ENCODE results near the gene SBDS. TPM values are rescaled to one million over a fixed set of nuclear protein-coding genes. Genes with fewer than 3 reads are reported as not detected.
"Not testable (repeated sequence)": the region's sequence is repeated elsewhere in the genome, so short reads cannot be mapped to it uniquely, and the experiment has no call there.

The SBDS gene
- total RNA-seq, 6 experiments from 2014 or later, result 50.5 to 63.1 (median 60.5) TPM

DNA sequence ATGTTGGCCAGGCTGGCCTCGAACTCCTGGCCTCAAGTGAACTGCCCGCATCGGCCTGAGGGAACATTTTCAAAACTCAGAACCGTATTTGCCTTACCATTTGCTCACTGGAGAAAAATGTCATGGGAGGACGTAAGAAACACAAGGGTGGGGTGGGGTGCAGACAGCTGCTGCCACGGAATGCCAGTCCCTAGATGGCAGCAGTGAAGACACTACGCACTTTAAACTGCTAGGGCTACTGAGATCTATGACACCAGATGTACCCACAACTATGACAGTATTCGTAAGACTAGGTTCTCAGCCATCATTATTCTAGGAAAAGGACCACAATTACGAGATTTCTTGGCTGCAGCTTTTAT is 716 bp downstream of the SBDS start:
- H3K4me1 ChIP-seq; intact Hi-C loops (cut with DNase I); H3K9me3 ChIP-seq; H3K27me3 ChIP-seq: not testable (repeated sequence)
- WGBS (ENCODE audit: insufficient coverage, low coverage, low lambda C conversion rate, missing lambda C conversion rate), result 4% methylated on average over 8 of the region's 9 CpGs
- peak; percentile 10 for TF ChIP-seq POLR2A (IDR thresholded peaks at IDR 0.05)
- TF ChIP-seq, protein P1, sequence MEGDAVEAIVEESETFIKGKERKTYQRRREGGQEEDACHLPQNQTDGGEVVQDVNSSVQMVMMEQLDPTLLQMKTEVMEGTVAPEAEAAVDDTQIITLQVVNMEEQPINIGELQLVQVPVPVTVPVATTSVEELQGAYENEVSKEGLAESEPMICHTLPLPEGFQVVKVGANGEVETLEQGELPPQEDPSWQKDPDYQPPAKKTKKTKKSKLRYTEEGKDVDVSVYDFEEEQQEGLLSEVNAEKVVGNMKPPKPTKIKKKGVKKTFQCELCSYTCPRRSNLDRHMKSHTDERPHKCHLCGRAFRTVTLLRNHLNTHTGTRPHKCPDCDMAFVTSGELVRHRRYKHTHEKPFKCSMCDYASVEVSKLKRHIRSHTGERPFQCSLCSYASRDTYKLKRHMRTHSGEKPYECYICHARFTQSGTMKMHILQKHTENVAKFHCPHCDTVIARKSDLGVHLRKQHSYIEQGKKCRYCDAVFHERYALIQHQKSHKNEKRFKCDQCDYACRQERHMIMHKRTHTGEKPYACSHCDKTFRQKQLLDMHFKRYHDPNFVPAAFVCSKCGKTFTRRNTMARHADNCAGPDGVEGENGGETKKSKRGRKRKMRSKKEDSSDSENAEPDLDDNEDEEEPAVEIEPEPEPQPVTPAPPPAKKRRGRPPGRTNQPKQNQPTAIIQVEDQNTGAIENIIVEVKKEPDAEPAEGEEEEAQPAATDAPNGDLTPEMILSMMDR (IDR thresholded peaks at IDR 0.05), result peak in 3 of 4 donors; percentile 43 to 46 (median 45)
- H3K27ac ChIP-seq, result peak overlapping the region; percentile 91 to 97 (median 95)
- peak overlapping the region; percentile 65 to 77 (median 72) for H3K4me3 ChIP-seq
- H3K36me3 ChIP-seq, result peaks cover 0 to 38% (median 19%) of the 10 kb centered on the region in 4 donors
- DNase-seq (peak in 2 of 3 donors; percentile 47 to 48), ATAC-seq (peak; percentile 67 to 77 (median 70))

DNA sequence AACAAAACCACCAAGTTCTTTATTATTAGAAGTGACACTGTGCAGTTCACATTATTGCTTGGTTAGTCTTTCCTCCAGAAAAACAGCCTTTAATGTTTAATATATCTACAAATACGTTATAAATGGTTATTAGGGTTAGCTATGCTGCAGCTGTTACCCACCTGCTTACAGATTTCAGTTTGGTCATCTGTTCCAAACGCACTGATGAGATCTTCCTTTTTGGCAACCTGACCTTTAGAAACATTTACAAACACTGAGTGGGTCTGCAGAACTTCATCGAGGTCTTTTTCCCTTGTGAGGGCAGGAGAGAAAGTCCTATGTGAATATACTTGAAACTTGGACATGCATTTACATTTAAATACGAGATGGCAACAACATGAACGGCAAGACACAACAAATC is 1.3 kb downstream of the SBDS start:
- DNase-seq; intact Hi-C loops (cut with DNase I); H3K4me1 ChIP-seq; H3K27me3 ChIP-seq; H3K9me3 ChIP-seq; ATAC-seq: not testable (repeated sequence)
- 46% methylated on average over 5 of the region's 5 CpGs for WGBS (ENCODE audit: insufficient coverage, low coverage, low lambda C conversion rate, missing lambda C conversion rate)
- Histone ChIP-seq H3K4me3 (peak overlapping the region; percentile 65 to 77 (median 72)), H3K27ac (peak overlapping the region in 2 of 3 donors; percentile 91 to 97), H3K36me3 (peaks cover 0 to 44% (median 22%) of the 10 kb centered on the region in 4 donors)

GRCh38 chr7:66989552-66989951 is 5.8 kb downstream of the SBDS start:
- ATAC-seq, result not testable (repeated sequence)
- H3K36me3 ChIP-seq, result peaks cover 0 to 62% (median 24%) of the 10 kb centered on the region in 4 donors

DNA sequence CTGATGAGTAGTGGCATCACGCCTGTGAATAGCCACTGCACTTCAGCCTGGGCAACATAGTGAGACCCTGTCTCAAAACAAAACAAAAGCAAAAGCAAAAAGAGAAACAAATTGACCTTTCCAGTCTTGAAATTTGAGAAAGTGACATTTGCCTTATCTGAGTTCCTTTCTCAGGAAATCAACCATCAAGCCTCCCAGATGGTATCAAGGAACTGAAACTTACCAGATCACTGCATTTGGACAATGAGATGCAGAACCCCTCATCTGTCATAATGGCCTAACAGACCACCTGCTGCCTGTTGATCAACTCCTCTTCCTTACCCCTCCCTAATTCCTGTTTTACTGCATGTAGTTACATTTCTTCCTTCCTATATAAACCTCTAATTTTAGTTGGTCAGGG is 15.1 kb downstream of the SBDS start:
- H3K27me3 ChIP-seq; H3K36me3 ChIP-seq; DNase-seq; H3K4me1 ChIP-seq; H3K4me3 ChIP-seq; ATAC-seq; H3K9me3 ChIP-seq; H3K27ac ChIP-seq; intact Hi-C loops (cut with DNase I): not testable (repeated sequence)
- 100% methylated on average over 1 of the region's 1 CpG for WGBS (ENCODE audit: insufficient coverage, low coverage, low lambda C conversion rate, missing lambda C conversion rate)

More at GRCh38 chr7:66989552-66989951, 5.8 kb downstream of the SBDS start:
- H3K4me1 ChIP-seq; intact Hi-C loops (cut with DNase I); H3K4me3 ChIP-seq; H3K27ac ChIP-seq; DNase-seq; H3K27me3 ChIP-seq; H3K9me3 ChIP-seq: not testable (repeated sequence)
- no CpG with 5 or more reads among the region's 3 CpGs for WGBS (ENCODE audit: insufficient coverage, low coverage, low lambda C conversion rate, missing lambda C conversion rate)

- H3K27ac ChIP-seq; ATAC-seq; intact Hi-C loops (cut with DNase I); H3K4me1 ChIP-seq; H3K4me3 ChIP-seq; H3K27me3 ChIP-seq; DNase-seq; H3K36me3 ChIP-seq; H3K9me3 ChIP-seq: not testable (repeated sequence)
- WGBS (ENCODE audit: insufficient coverage, low coverage, low lambda C conversion rate, missing lambda C conversion rate), result 86% methylated on average over 2 of the region's 2 CpGs
Observed at GRCh38 chr7:66979013-66979412, 16.4 kb downstream of the SBDS start.

GRCh38 chr7:66978312-66978711 is 17.1 kb downstream of the SBDS start:
- WGBS (ENCODE audit: insufficient coverage, low coverage, low lambda C conversion rate, missing lambda C conversion rate), result 66% methylated on average over 5 of the region's 5 CpGs
- H3K27ac ChIP-seq; DNase-seq; H3K4me1 ChIP-seq; H3K27me3 ChIP-seq; ATAC-seq; H3K36me3 ChIP-seq; intact Hi-C loops (cut with DNase I); H3K4me3 ChIP-seq; H3K9me3 ChIP-seq: not testable (repeated sequence)

GRCh38 chr7:66974986-66975590 is 20.3 kb downstream of the SBDS start:
- intact Hi-C loops (cut with DNase I), result no loop called here
- TF ChIP-seq, protein P1 (IDR thresholded peaks at IDR 0.05), result no peak
- TF ChIP-seq POLR2A (IDR thresholded peaks at IDR 0.05), result no peak
- no peak overlapping the region for H3K27ac ChIP-seq
- 100% methylated on average over 1 of the region's 15 CpGs for whole genome bisulfite sequencing (ENCODE audit: insufficient coverage, low coverage, low lambda C conversion rate, missing lambda C conversion rate)
- no peaks in the 10 kb centered on the region for H3K4me1 ChIP-seq
- no peaks in the 10 kb centered on the region for H3K27me3 ChIP-seq
- ATAC-seq, result no peak
- H3K4me3 ChIP-seq, result no peak overlapping the region
- H3K36me3 ChIP-seq, result no peaks in the 10 kb centered on the region
- H3K9me3 ChIP-seq, result no peaks in the 10 kb centered on the region
- peak in 1 of 3 donors; percentile 22 for DNase-seq

Data from right lobe of liver (tissue), 6 donors.